Measurements from ENCODE around the gene CELF5. TPM values are rescaled to one million over a fixed set of nuclear protein-coding genes. Genes with fewer than 3 reads are reported as not detected.

CELF5 gene
- total and polyA plus RNA-seq, 2 experiments from 2014 or later = 5.6 to 10.6 TPM

GRCh38 chr19:3282155-3282554 lies 57.7 kb downstream of the CELF5 start (continued):
- no peak for TF ChIP-seq CTCF (conservative IDR thresholded peaks at IDR 0.05; ENCODE audit: low read depth in 2 of 2)
- no peak for TF ChIP-seq EZH2phosphoT487 (IDR thresholded peaks at IDR 0.05; ENCODE audit: unreplicated experiment)
- no peak for TF ChIP-seq CREB1 (CRISPR knock-in tag; IDR thresholded peaks at IDR 0.05; ENCODE audit: low read depth)
- no peak for TF ChIP-seq POLR2AphosphoS5 (IDR thresholded peaks at IDR 0.05; ENCODE audit: low read depth)
- no peak for TF ChIP-seq ZNF331 (CRISPR knock-in tag; IDR thresholded peaks at IDR 0.05; ENCODE audit: low read depth)
- TF ChIP-seq EZH2 (IDR thresholded peaks at IDR 0.05; ENCODE audit: low read depth, unreplicated experiment) = no peak

DNA sequence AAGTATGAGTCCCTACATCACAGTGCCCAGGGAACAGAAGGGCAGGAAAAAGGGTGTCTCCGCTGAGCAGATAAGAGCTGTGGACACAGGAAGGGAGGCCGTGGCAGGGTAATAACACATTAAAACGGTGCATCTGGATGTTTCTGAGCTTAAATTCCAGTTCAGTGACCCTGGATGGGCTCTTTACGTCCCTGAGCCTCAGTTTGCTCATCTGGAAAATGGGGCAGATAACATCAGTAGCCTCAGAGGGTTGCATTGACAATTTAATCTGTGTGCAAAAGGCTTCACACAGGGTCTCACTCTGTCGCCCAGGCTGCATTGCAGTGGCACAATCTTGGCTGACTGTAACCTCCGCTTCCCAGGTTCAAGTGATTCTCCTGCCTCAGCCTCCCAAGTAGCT lies 58.1 kb downstream of the CELF5 start:
- no peaks in the 10 kb centered on the region for H3K79me2 ChIP-seq (replicated peaks; ENCODE audit: insufficient read depth)
- TF ChIP-seq, protein P1, sequence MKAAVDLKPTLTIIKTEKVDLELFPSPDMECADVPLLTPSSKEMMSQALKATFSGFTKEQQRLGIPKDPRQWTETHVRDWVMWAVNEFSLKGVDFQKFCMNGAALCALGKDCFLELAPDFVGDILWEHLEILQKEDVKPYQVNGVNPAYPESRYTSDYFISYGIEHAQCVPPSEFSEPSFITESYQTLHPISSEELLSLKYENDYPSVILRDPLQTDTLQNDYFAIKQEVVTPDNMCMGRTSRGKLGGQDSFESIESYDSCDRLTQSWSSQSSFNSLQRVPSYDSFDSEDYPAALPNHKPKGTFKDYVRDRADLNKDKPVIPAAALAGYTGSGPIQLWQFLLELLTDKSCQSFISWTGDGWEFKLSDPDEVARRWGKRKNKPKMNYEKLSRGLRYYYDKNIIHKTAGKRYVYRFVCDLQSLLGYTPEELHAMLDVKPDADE (IDR thresholded peaks at IDR 0.05) = no peak
- TF ChIP-seq NANOG (IDR thresholded peaks at IDR 0.05; ENCODE audit: borderline replicate concordance) (no peak), CTCF (conservative IDR thresholded peaks at IDR 0.05; ENCODE audit: low read depth in 2 of 2) (no peak), ZNF331 (CRISPR knock-in tag; IDR thresholded peaks at IDR 0.05; ENCODE audit: low read depth) (no peak), POLR2AphosphoS5 (IDR thresholded peaks at IDR 0.05; ENCODE audit: low read depth) (no peak), ZNF114 (CRISPR knock-in tag; IDR thresholded peaks at IDR 0.05) (no peak)
- TF ChIP-seq, protein P2, sequence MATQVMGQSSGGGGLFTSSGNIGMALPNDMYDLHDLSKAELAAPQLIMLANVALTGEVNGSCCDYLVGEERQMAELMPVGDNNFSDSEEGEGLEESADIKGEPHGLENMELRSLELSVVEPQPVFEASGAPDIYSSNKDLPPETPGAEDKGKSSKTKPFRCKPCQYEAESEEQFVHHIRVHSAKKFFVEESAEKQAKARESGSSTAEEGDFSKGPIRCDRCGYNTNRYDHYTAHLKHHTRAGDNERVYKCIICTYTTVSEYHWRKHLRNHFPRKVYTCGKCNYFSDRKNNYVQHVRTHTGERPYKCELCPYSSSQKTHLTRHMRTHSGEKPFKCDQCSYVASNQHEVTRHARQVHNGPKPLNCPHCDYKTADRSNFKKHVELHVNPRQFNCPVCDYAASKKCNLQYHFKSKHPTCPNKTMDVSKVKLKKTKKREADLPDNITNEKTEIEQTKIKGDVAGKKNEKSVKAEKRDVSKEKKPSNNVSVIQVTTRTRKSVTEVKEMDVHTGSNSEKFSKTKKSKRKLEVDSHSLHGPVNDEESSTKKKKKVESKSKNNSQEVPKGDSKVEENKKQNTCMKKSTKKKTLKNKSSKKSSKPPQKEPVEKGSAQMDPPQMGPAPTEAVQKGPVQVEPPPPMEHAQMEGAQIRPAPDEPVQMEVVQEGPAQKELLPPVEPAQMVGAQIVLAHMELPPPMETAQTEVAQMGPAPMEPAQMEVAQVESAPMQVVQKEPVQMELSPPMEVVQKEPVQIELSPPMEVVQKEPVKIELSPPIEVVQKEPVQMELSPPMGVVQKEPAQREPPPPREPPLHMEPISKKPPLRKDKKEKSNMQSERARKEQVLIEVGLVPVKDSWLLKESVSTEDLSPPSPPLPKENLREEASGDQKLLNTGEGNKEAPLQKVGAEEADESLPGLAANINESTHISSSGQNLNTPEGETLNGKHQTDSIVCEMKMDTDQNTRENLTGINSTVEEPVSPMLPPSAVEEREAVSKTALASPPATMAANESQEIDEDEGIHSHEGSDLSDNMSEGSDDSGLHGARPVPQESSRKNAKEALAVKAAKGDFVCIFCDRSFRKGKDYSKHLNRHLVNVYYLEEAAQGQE (IDR thresholded peaks at IDR 0.05; ENCODE audit: unreplicated experiment) = no peak
- no peaks in the 10 kb centered on the region for H3K9me3 Mint-ChIP-seq
- no peak overlapping the region for H2AFZ ChIP-seq
- no peaks in the 10 kb centered on the region for H4K20me1 ChIP-seq (replicated peaks; ENCODE audit: insufficient read depth)
- H3K4me3 ChIP-seq = no peak overlapping the region
- 0 out of 2 replicates have a peak, but pooled peaks cover 4% of the 10 kb centered on the region for H3F3A ChIP-seq (replicated peaks; ENCODE audit: low read depth)
- H3K4me1 Mint-ChIP-seq = peaks cover 2% of the 10 kb centered on the region; the same call in 2 of the 3 replicates
- H3K4me3 Mint-ChIP-seq = no peak overlapping the region
- H3K4me2 ChIP-seq = no peak overlapping the region
- ATAC-seq (no peak), DNase-seq (ENCODE audit: low spot score) (no peak)
- peaks cover 15% of the 10 kb centered on the region for H3K27me3 Mint-ChIP-seq (ENCODE audit: insufficient read depth, low read depth, poor library complexity)
- peaks cover 5% of the 10 kb centered on the region for H3K36me3 Mint-ChIP-seq (ENCODE audit: low read depth)
- no peak overlapping the region for H3K27ac ChIP-seq (ENCODE audit: low read depth)
- no peak overlapping the region for H3K27ac Mint-ChIP-seq
- 0 out of 2 replicates have a peak, but pooled peaks cover 3% of the 10 kb centered on the region for H3K4me1 ChIP-seq (ENCODE audit: insufficient read depth)
- no peaks in the 10 kb centered on the region for H3K9me2 ChIP-seq (ENCODE audit: insufficient read depth)
- H3K36me3 ChIP-seq (ENCODE audit: insufficient read depth) = no peaks in the 10 kb centered on the region
- no peaks in the 10 kb centered on the region for H3K27me3 ChIP-seq (ENCODE audit: insufficient read depth)

All from GM23338 (cell line).